Hematopoietic multipotent progenitor cell treated with erythropoietin and hydrocortisone succinate and interleukin-3 and kit ligand, for 8 days (in vitro differentiated cells): ENCODE measurements around the gene CCR4.
"Not testable (repeated sequence)": the region's sequence is repeated elsewhere in the genome, so short reads cannot be mapped to it uniquely, and the experiment has no call there.

Source experiments
- DNase-seq: peaks from one replicate; pipeline ENCODE4 v3.0.0-alpha.2; 2015

Gene CCR4

DNA sequence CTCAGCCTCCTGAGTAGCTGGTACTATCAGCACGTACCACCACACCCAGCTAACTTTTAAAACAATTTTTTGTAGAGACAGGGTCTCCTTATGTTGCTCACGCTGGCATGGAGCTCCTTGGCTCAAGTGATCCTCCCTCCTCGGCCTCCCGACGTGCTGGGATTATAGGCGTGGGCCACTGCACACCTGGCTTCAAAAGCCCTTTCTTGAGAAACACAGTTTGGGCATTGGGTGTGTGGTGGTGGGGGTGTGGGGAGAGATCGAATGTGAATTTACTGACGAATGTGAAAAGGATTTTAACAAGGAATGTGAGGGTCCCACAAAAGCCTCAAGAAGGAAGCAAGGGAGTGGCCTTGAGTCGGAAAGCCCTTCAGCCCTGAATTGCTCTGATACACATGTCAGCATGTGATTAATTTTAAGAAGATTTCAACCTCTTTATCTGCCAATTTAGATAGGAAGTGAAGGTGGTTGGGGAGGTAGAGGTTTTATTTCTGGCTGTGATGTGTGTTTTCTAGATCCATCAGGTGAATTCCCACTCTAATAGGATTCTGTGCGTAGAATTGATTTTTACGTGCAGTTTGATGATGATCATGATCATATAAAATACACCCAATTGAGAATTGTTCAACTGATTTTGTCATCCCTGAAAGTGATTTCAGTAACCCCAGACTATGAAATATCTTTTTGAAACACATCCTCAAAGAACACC lies 1.1 kb downstream of the CCR4 start:
- DNase-seq, result no peak

DNA sequence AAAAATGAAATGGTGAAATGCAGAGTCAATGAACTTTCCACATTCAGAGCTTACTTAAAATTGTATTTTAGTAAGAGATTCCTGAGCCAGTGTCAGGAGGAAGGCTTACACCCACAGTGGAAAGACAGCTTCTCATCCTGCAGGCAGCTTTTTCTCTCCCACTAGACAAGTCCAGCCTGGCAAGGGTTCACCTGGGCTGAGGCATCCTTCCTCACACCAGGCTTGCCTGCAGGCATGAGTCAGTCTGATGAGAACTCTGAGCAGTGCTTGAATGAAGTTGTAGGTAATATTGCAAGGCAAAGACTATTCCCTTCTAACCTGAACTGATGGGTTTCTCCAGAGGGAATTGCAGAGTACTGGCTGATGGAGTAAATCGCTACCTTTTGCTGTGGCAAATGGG lies 3.1 kb downstream of the CCR4 start:
- DNase-seq, result no peak

DNA sequence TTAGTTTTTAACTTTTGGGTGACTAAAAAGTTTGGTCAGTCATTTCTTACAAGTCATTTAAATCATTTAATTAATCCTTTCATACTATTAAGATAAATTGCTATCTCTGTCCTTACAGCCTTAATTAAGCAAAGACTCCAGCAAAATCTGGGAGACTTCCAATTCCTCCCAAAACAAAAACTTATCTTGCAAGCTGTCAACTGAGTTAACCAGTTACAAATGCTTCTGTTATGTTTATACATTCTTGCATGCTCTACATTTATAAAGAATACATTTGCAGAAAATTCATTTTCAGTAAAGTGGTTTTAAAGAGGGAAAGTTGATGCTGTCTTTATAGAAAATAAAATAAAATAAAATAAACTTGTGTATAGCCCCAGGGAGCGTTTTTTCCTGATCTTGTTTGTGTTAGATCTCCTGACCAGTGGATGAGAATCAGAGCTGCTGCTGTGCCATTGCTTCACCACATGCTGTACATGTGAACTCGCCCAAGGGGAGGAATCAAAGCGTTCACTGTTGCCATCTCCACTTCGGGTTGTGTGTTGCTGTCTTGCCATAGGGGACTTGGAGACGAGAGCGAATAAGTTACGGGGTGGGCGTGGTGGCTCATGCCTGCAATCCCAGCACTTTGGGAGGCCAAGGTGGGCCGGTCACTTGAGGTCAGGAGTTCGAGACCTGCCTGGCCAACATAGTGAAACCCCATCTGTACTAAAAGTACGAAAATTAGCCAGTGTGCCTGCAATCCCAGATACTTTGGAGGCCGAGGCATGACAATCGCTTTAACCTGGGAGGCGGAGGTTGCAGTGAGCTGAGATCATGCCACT lies 5.5 kb downstream of the CCR4 start:
- no peak for DNase-seq

DNA sequence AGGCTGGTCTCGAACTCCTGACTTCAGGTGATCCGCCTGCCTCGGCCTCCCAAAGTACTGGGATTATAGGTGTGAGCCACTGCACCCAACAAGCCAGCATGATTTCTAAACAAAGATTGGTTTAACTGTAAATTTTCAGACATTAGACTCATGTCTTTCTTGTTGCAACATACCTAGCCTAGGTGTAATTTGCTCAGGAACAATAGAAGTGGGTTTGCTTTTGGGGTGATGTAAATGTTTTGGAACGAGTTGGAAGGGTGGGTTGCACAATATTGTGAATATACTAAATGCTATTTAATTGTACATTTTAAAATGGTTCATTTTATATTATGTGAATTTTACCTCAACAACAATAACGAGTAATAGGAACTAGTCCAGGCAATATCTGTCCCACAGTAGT lies 7.1 kb downstream of the CCR4 start:
- no peak for DNase-seq

DNA sequence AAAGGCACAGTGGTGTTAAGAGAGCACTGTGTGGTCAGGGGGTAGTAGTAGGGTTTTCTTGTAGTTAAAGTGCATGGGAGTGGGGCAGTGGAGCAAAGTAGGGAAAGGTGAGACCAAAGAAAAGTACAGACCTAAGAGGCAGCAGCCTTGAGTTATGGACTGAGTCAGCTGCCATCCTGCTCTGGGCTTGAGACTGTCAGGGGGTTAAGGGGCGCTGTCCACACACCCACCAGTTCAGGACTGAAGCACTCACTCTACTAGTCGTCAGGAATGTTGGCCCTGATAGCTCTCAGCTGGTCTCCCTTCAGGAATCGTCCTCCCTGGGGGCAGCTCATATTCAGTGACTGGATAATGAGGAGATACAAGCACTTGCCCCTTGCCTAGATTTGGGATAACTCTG lies 7.9 kb downstream of the CCR4 start:
- DNase-seq, result no peak

DNA sequence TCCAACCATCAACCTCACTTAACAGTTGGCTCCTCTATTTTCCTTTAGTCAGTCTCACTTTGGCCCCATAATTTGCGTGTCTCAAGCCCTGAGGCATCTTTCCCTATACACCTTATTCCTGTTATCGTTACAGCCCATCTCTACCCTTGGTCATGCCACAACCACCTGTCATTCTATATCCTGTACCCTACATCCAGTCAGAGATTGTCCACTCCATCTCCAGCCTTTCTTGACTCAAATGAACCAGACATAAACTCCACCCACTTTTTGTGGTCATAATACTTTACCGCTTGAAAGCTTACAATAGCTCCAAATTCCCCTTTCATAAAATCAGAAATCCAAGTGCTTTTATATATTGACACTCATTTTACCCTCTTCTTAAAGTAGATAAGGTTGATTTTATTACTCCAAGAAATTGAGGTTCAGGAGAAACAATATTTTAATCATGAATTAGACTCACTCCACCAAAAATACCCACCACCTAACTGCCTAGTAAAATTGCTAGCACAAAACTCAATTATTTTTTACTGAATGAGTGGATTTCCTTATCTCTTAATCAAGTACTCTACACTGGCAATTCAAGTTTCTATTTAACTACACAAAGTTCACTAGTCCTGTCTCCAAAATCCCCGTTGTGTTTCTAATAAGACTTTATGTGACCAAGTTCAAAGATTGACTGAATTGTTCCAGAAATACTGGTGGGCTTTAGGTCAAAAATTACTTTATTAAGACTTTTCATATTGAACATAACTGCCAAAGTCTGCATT lies 9.1 kb downstream of the CCR4 start:
- DNase-seq, result no peak

DNA sequence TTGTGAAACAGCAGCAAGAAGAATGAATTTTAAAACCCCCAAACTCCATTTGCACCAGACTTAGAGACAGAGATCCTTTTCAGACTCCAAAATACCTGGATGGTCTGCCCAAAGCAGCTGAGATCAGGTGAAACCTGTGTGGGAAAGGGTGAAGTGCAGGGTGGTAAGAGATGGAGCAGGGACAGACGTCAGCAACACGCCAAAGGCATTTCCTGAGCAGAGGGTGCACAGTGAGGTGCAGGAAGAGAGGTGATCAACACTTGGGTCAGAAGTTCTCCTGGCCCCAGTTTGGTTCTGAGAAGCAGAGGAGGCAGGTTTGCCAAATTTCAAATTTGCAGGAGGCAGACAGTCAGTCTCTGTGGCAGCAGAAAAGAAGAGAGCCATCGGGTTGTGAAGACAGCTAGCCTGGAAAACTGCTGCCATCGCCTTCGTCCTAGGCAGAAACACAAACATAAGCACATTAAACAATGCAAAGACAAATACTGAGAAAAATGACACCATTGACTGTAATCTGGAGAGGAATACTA lies 9.8 kb downstream of the CCR4 start:
- DNase-seq, result no peak

DNA sequence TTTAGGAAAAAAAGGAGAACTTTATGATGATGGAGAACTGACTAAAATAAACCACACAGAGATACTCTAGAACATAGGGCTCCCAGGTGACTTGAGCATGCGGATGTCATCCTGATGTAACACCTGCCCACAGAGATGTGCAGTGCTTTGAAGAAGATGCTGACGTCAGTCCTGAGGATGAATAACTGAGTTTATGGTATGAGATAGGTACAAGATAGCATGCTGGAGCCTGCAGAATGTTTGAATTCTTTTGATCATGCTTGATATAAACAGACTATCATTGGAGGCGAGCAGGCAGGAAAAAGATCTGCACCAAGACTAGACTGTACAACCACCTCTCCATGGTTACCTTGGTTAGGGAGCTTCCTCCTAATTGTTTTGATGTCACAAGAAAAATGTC lies 12.4 kb downstream of the CCR4 start:
- DNase-seq, result no peak

DNA sequence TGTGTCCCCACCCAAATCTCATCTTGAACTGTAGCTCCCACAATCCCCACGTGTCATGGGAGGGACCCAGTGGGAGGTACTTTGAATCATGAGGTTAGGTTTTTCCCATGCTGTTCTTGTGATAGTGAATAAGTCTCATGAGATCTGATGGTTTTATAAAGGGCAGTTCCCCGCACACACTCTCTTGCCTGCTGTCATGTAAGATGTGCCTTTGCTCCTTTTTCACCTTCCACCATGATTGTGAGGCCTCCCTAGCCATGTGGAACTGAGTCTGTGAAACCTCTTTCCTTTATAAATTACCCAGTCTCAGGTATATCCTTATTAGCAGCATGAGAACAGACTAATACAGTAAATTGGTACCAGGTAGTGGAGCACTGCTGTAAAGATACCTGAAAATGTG lies 13.3 kb downstream of the CCR4 start:
- DNase-seq, result not testable (repeated sequence)

DNA sequence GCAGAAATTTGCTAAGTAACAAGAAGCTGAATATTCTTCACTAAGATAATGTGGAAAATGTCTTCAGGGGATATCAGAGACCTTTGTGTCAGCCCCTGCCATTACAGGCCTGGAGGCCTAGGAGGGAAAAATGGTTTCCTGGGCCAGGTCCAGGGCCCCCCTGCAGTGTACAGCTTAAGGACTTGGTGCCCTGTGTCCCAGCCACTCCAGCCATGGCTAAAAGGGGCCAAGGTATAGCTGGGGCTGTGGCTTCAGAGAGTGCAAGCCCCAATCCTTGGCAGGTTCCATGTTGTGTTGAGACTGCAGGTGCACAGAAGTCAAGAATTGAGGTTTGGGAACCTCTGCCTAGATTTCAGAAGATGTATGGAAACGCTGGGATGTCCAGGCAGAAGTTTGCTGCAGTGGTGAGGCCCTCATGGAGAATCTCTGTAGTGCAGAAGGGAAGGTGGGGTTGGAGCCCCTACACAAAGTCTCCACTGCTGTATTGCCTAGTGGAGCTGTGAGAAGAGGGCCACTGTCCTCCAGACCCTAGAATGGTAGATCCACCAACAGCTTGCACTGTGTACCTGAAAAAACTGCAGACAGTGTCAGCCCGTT lies 14.3 kb downstream of the CCR4 start:
- DNase-seq, result not testable (repeated sequence)

DNA sequence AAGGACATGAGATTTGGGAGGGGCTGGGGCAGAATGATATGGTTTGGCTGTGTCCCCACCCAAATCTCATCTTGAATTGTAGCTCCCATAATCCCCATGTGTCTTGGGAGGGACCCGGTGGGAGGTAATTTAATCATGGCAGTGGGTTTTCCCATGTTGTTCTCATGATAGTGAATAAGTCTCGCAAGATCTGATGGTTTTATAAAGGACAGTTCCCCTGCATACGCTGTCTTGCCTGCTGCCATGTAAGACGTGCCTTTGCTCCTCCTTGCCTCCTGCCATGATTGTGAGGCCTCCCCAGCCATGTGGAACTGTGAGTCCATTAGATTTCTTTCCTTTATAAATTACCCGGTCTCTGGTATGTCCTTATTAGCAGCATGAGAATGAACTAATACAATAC lies 15.2 kb downstream of the CCR4 start:
- DNase-seq, result not testable (repeated sequence)

DNA sequence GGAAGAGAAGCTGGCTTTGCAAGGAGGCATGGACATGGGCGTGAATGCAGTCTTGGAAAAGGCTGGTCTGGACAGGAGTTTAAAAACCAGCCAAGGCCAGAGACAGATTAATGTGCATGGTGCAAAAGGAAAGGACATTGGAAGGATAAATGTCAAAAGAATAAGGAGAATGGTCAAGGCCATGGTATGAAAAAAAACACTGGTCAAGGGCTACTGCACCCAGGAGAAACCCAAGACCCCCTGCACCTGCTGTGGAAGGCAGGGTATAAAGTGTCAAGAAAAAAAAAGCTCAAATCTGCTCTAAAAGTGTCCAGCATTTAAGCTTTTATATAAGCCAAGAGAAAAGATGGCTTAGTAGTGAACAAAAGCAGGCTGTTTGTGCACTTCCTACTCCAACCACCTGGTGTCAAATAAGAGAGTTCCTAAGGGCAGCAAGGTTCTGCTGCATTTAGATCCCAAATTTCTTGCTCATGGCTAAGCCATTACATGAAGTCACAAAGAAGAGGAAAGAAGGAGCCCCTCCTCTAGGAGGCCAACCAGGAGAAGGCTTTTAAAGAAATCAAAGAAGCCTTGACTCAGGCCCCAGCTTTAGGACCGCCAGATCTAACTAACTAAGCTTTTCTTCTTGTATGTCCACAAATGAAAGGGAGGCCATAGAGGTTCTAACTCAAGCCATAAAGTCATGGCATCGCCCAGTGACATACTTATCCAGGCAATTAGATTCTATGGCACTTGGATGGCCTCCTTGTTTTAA lies 16.9 kb downstream of the CCR4 start:
- DNase-seq, result no peak

DNA sequence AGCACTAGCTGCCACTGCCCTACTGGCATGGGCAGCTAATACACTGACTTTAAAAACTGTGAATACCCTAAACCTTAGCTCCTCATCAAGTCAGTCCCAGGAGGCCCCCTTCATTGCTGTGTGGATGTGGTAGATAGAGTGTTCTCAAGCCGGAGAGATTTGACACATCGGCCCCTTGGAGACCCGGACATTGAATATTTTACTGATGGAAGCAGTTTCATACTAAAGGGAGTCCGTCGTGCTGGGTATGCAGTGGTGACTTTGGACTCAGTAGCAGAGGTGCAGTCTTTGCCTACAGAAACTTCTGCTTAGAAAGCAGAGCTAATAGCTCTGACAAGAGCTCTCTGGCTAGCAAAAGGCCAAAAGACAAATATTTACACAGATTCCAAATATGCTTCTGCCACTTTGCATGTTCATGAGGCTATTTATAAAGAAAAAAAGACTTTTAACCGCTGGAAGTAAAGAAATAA lies 17.5 kb downstream of the CCR4 start:
- DNase-seq, result no peak

DNA sequence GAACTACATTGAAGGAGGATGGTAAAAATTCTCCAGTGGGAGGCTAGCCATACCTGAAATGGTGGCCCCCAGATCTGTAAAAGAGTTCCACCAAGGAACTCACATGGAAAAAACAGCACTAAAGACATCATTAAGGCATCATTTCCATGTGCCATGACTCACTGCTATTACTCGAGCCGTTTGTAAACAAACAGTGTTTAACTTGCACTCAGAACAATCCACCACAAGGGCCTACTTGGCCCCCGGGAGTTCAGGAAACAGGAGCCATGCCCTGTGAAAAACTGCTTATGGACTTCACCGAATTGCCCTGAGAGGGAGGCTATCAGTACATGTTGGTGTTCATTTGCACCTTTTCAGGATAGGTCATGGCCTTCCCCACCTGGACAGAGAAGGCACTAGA lies 18.2 kb downstream of the CCR4 start:
- DNase-seq, result no peak

DNA sequence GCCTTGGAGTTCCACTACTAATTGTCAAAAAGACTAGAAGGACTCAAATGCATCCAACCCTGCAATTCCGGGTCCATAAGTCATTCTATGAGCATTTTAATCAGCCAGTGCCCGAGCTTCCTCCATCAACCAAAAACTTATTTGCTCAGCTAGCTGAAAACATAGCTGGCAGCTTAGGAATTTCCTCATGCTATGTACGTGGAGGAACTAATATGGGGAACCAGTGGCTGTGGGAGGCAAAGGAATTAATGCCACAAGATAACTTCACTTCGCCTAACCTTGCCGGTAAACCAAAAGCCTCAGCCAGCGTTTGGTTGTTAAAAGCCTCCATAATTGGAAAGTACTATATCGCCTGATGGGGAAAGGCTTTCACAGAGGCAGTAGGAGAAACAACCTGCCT lies 19.8 kb downstream of the CCR4 start:
- not testable (repeated sequence) for DNase-seq

DNA sequence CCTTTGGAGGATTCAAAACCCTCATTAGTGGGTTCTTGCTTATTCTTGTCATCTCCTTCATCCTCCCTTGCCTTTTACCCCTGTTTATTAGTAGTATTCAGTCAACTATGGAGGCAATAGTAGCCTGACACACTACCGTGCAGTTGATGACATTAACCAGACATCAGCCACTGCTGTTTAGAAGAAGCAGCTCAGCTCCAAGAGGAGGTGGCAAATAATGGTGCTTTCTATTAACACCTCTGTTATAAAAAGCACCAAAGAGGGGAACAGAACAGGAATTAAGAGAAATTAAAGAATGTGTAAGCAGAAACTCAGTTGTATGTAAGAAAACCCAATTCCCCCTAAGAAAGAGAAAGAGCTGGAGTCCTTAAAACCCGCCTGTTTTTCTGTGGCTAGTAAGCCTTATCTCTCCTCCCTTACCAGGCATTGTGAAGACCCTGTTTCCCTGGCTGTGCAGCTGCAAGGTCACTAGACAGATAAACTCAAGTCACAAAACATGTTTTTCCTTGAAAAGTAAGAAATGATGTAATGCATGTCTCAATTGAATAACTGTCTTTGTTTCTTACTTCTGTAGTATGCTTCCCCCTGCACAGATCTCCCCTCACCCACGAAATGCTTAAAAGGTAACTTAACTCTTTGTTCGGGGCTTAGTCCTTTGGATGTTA lies 21.2 kb downstream of the CCR4 start:
- DNase-seq, result peak; percentile 96

DNA sequence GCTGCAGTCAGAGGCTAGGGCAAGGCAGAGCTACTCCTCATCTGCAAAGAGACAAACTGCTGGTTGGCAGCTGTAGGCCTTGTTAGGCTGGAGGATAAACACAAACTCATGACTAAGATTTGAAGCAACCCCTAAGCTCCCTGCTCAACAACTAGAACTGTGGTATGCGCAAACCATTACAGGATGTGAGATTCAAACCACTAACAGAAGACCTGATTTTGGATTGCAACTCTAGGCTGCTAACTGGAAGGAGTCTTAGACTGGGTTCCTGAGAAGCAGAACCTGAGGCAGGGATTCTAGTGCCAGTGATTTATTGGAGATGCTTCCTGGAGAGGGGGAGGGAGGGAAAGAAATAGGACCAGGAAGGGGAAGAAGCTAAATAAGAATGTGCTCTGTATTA lies 22.5 kb downstream of the CCR4 start:
- no peak for DNase-seq

DNA sequence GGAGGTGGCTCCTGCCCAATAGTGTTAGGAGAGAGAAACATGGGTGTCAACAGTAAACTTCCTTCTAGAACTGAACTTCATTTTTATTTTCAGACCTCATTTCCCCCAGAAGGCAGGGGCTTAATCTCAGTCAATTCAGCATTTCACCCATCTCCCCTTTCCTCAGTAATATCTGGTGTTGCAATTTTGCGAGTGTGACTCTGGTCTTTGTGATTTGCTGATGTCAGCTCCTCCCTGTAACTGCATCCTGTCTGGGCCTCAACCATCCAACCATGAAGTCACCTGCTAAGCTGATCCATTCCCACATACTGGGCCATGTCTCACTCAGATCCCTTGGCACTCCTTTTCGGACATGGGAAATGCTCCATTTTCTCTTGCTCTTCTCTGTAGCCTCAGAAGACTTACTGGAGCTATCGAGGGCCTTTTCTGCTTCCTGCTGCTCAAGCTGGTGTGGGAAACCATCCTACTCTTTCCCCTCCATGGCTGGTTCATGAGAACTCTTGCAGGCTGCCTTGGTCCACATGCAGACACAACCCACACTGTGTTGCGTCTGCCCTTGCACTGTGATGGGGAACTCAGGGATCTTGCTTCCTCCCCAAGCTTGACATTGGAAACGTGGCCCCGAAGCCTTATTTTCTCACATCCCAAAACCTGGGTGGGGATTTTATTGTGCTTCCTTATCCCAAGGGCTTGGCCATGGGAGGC lies 24.6 kb downstream of the CCR4 start:
- no peak for DNase-seq

DNA sequence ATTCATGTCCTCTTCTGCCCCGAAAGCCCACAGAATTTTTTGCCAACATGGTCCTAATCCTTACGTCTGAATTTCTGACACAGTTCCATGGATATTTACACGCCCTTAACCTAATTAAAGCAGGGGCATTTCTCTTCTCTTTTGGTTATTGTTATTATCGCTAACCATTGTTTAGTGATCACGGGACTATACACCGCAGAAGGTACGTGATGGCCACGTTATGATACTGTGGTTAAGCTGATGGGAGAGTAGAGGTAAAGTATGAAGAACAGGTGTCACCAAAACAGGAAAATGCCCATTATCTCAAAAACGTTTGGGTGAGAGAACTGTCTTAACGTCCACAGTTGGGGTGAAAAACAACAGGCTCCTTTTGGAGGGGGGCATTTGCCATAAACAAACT lies 26.4 kb downstream of the CCR4 start:
- DNase-seq, result no peak

DNA sequence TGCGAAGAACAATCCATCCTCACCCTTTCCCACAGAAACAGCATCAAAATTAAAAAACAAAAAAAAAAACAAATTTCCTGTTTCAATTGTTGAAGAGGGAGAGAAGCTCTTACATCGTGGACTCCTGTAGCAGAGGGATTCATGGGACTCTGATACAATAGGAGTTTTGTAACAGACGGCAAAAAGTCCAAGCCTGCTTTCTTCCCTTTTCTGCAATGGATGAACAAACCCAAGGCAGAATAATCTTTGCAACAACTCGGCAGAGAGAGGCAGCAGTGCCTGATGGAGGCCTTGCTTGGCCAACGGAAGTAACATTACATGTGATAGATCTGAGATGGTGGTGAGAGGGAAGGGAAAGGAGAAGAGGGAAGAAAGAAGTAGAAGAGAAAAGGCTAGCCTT lies 26.9 kb downstream of the CCR4 start:
- DNase-seq, result no peak

DNA sequence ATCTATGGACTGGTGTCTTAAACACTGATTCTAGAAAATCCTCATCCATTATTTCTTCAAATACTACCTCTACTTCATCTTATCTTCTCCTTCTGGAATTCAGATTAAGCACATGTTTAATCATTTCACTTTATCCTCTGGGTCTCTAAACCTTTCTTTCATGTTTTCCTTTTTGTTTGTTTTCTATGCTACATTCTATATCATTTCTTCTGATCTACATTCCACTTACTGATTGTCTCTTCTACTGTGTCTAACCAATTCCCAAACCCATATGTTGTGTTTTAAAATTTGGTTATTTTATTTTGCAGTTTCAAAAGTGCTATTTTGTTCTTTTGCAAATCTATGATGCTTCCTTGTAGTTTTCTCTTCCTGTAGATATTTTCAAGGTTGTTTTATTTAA lies 31.7 kb downstream of the CCR4 start:
- DNase-seq, result no peak
